ENCODE measurements around the gene PRRG2. TPM values are rescaled to one million over a fixed set of nuclear protein-coding genes. Genes with fewer than 3 reads are reported as not detected.

The PRRG2 gene
- total RNA-seq, 4 donors from 2014 or later, result 0.17 to 2.5 (median 1.6) TPM; not detected in 1

GRCh38 chr19:49551531-49551930, 29.6 kb upstream of the PRRG2 start:
- TF ChIP-seq EP300 (IDR thresholded peaks at IDR 0.05) (no peak), POLR2AphosphoS5 (IDR thresholded peaks at IDR 0.05) (no peak), CTCF (IDR thresholded peaks at IDR 0.05) (no peak), POLR2A (IDR thresholded peaks at IDR 0.05; ENCODE audit: low read depth) (no peak)
- DNase-seq (ENCODE audit: extremely low spot score), result no peak
- intact Hi-C loops (cut with DNase I), result no loop called here
- no peak overlapping the region for H3K4me3 ChIP-seq
- H3K36me3 ChIP-seq, result peaks cover 0 to 27% (median 19%) of the 10 kb centered on the region in 4 donors
- WGBS, result 88% methylated on average over 7 of the region's 7 CpGs
- H3K4me1 ChIP-seq, result peaks cover 14 to 27% (median 20%) of the 10 kb centered on the region in 4 donors
- no peaks in the 10 kb centered on the region for H3K27me3 ChIP-seq
- H3K9me3 ChIP-seq, result no peaks in the 10 kb centered on the region
- H3K27ac ChIP-seq (replicated peaks in 1 of 4), result no peak overlapping the region

- TF ChIP-seq POLR2A (IDR thresholded peaks at IDR 0.05; ENCODE audit: low read depth) (no peak), POLR2AphosphoS5 (IDR thresholded peaks at IDR 0.05) (no peak), EP300 (IDR thresholded peaks at IDR 0.05) (no peak), CTCF (IDR thresholded peaks at IDR 0.05) (no peak)
- Histone ChIP-seq H3K4me1 (peaks cover 10 to 24% (median 17%) of the 10 kb centered on the region in 4 donors), H3K27me3 (no peaks in the 10 kb centered on the region), H3K9me3 (no peaks in the 10 kb centered on the region), H3K36me3 (peaks cover 10 to 39% (median 31%) of the 10 kb centered on the region in 4 donors), H3K27ac (replicated peaks in 1 of 4) (peak overlapping the region in 1 of 4 donors; percentile 1), H3K4me3 (no peak overlapping the region)
- 92% methylated on average over 11 of the region's 11 CpGs for WGBS
- DNase-seq (ENCODE audit: extremely low spot score), result no peak
- intact Hi-C loops (cut with DNase I), result no loop called here
Measured at GRCh38 chr19:49552749-49553148, 28.4 kb upstream of the PRRG2 start.

- peaks cover 15 to 48% (median 40%) of the 10 kb centered on the region in 4 donors for H3K36me3 ChIP-seq
- no peaks in the 10 kb centered on the region for H3K9me3 ChIP-seq
- intact Hi-C loops (cut with DNase I), result no loop called here
- TF ChIP-seq POLR2A (IDR thresholded peaks at IDR 0.05; ENCODE audit: low read depth) (no peak), CTCF (IDR thresholded peaks at IDR 0.05) (no peak), POLR2AphosphoS5 (IDR thresholded peaks at IDR 0.05) (peak; percentile 7 to 20), EP300 (IDR thresholded peaks at IDR 0.05) (no peak)
- no peak for DNase-seq (ENCODE audit: extremely low spot score)
- H3K27me3 ChIP-seq, result no peaks in the 10 kb centered on the region
- no peak overlapping the region for H3K4me3 ChIP-seq
- peaks cover 10 to 24% (median 17%) of the 10 kb centered on the region in 4 donors for H3K4me1 ChIP-seq
- peak overlapping the region in 3 of 4 donors; percentile 45 to 62 (median 55) for H3K27ac ChIP-seq (replicated peaks in 1 of 4)
- 72% methylated on average over 10 of the region's 10 CpGs for WGBS
Measured at GRCh38 chr19:49553451-49554271, 27.5 kb upstream of the PRRG2 start.

- WGBS, result 85% methylated on average over 17 of the region's 17 CpGs
- DNase-seq (ENCODE audit: extremely low spot score), result no peak
- TF ChIP-seq CTCF (IDR thresholded peaks at IDR 0.05) (no peak), POLR2AphosphoS5 (IDR thresholded peaks at IDR 0.05) (peak; percentile 33 to 59), EP300 (IDR thresholded peaks at IDR 0.05) (no peak)
- no peaks in the 10 kb centered on the region for H3K27me3 ChIP-seq
- H3K9me3 ChIP-seq, result no peaks in the 10 kb centered on the region
- H3K27ac ChIP-seq (replicated peaks in 1 of 4), result peak overlapping the region in 3 of 4 donors; percentile 45 to 62 (median 55)
- peaks cover 10 to 26% (median 18%) of the 10 kb centered on the region in 4 donors for H3K4me1 ChIP-seq
- H3K36me3 ChIP-seq, result peaks cover 26 to 59% (median 51%) of the 10 kb centered on the region in 4 donors
- no peak overlapping the region for H3K4me3 ChIP-seq
- intact Hi-C loops (cut with DNase I), result no loop called here
Measured at GRCh38 chr19:49554701-49555181, 26.4 kb upstream of the PRRG2 start.

All from esophagus muscularis mucosa (tissue), 4 donors.